IPS-20b (cell line): ENCODE results near the gene RASA4B.
"Not testable (repeated sequence)": the region's sequence is repeated elsewhere in the genome, so short reads cannot be mapped to it uniquely, and the experiment has no call there.

ENCODE experiments used
- H3K27ac ChIP-seq: one replicate; pipeline ENCODE4 v1.5.1; 2013; ENCODE audit warnings: low read length
- H3K27me3 ChIP-seq: 2 replicates; pipeline ENCODE4 v1.6.1; 2013; ENCODE audit warnings: mild to moderate bottlenecking, low read length, inconsistent platforms; ENCODE audit not compliant: insufficient read depth
- H3K36me3 ChIP-seq: 2 replicates; pipeline ENCODE4 v1.6.1; 2013; ENCODE audit warnings: low read depth, mild to moderate bottlenecking, inconsistent platforms, low read length, moderate library complexity; ENCODE audit not compliant: insufficient read depth
- H3K4me1 ChIP-seq: 2 replicates; pipeline ENCODE4 v1.6.1; 2013; ENCODE audit warnings: mild to moderate bottlenecking, control low read depth, inconsistent platforms, low read length, moderate library complexity; ENCODE audit not compliant: insufficient read depth
- H3K4me3 ChIP-seq: 2 replicates; pipeline ENCODE4 v1.5.1; 2013; ENCODE audit warnings: mild to moderate bottlenecking, low read length, inconsistent platforms
- H3K9ac ChIP-seq: 2 replicates; pipeline ENCODE4 v1.6.1; 2013; ENCODE audit warnings: low read depth, mild to moderate bottlenecking, inconsistent platforms, low read length, moderate library complexity
- H3K9me3 ChIP-seq: 2 replicates; pipeline ENCODE4 v1.6.1; 2013; ENCODE audit warnings: mild to moderate bottlenecking, low read depth, low read length, inconsistent platforms; ENCODE audit not compliant: insufficient read depth

The RASA4B gene

GRCh38 chr7:102505298-102506185 is 12.0 kb downstream of the RASA4B start:
- not testable (repeated sequence) for H3K36me3 ChIP-seq, H3K4me1 ChIP-seq, H3K4me3 ChIP-seq, H3K27ac ChIP-seq, H3K27me3 ChIP-seq, H3K9ac ChIP-seq, H3K9me3 ChIP-seq

GRCh38 chr7:102503141-102503540 is 14.4 kb downstream of the RASA4B start:
- H3K27me3 ChIP-seq, H3K36me3 ChIP-seq, H3K9ac ChIP-seq, H3K4me1 ChIP-seq, H3K4me3 ChIP-seq, H3K27ac ChIP-seq, H3K9me3 ChIP-seq: not testable (repeated sequence)

GRCh38 chr7:102498321-102498720 is 19.3 kb downstream of the RASA4B start:
- H3K4me3 ChIP-seq, H3K36me3 ChIP-seq, H3K4me1 ChIP-seq, H3K9ac ChIP-seq, H3K27ac ChIP-seq, H3K27me3 ChIP-seq, H3K9me3 ChIP-seq: not testable (repeated sequence)

- H3K9ac ChIP-seq, H3K4me1 ChIP-seq, H3K4me3 ChIP-seq, H3K9me3 ChIP-seq, H3K27me3 ChIP-seq, H3K27ac ChIP-seq, H3K36me3 ChIP-seq: not testable (repeated sequence)
These were observed 20.3 kb downstream of the RASA4B start for GRCh38 chr7:102497308-102497707.

- not testable (repeated sequence) for H3K27ac ChIP-seq, H3K9me3 ChIP-seq, H3K4me3 ChIP-seq, H3K36me3 ChIP-seq, H3K4me1 ChIP-seq, H3K9ac ChIP-seq, H3K27me3 ChIP-seq
These were observed 20.7 kb downstream of the RASA4B start for GRCh38 chr7:102496861-102497260.

- H3K27me3 ChIP-seq, H3K9me3 ChIP-seq, H3K27ac ChIP-seq, H3K4me3 ChIP-seq, H3K9ac ChIP-seq, H3K36me3 ChIP-seq, H3K4me1 ChIP-seq: not testable (repeated sequence)
These were observed 23.0 kb downstream of the RASA4B start for GRCh38 chr7:102494473-102495149.

- H3K4me1 ChIP-seq, H3K27me3 ChIP-seq, H3K4me3 ChIP-seq, H3K27ac ChIP-seq, H3K9ac ChIP-seq, H3K9me3 ChIP-seq, H3K36me3 ChIP-seq: not testable (repeated sequence)
These were observed 23.6 kb downstream of the RASA4B start for GRCh38 chr7:102494026-102494425.

GRCh38 chr7:102493220-102493935 is 24.2 kb downstream of the RASA4B start:
- H3K4me1 ChIP-seq, H3K27ac ChIP-seq, H3K9me3 ChIP-seq, H3K36me3 ChIP-seq, H3K27me3 ChIP-seq, H3K9ac ChIP-seq, H3K4me3 ChIP-seq: not testable (repeated sequence)

- not testable (repeated sequence) for H3K9me3 ChIP-seq, H3K4me1 ChIP-seq, H3K27ac ChIP-seq, H3K9ac ChIP-seq, H3K36me3 ChIP-seq, H3K4me3 ChIP-seq, H3K27me3 ChIP-seq
These were observed 27.0 kb downstream of the RASA4B start for GRCh38 chr7:102490529-102491075.

- H3K9ac ChIP-seq, H3K4me3 ChIP-seq, H3K9me3 ChIP-seq, H3K27ac ChIP-seq, H3K4me1 ChIP-seq, H3K36me3 ChIP-seq, H3K27me3 ChIP-seq: not testable (repeated sequence)
These were observed 33.3 kb downstream of the RASA4B start for GRCh38 chr7:102484317-102484716.

GRCh38 chr7:102481962-102482361 is 35.6 kb downstream of the RASA4B start:
- not testable (repeated sequence) for H3K9ac ChIP-seq, H3K4me1 ChIP-seq, H3K27ac ChIP-seq, H3K36me3 ChIP-seq, H3K9me3 ChIP-seq, H3K4me3 ChIP-seq, H3K27me3 ChIP-seq
